ENCODE measurements around the gene KCP. TPM values are rescaled to one million over a fixed set of nuclear protein-coding genes. Genes with fewer than 3 reads are reported as not detected.

KCP gene
- polyA plus RNA-seq, 3 donors: 0.11 to 0.16 TPM; not detected in 1

- no peak for TF ChIP-seq CTCF (IDR thresholded peaks at IDR 0.05)
- Mint-ChIP-seq H3K4me3 (peak overlapping the region; percentile 99), H3K36me3 (peaks cover 37 to 53% of the 10 kb centered on the region in 2 donors), H3K4me1 (peaks cover 72% of the 10 kb centered on the region), H3K27me3 (ENCODE audit: low read depth in 3 of 3) (no peaks in the 10 kb centered on the region), H3K27ac (peak overlapping the region in 3 of 7 donors; percentile 50 to 97 (median 95)), H3K9me3 (no peaks in the 10 kb centered on the region)
- Histone ChIP-seq H4K20me1 (ENCODE audit: insufficient read depth, low read length) (peaks cover 69% of the 10 kb centered on the region), H3K36me3 (replicated peaks in 1 of 2; ENCODE audit: control insufficient read depth in 1 of 2, insufficient read depth in 2 of 2, low read length in 2 of 2) (peaks cover 36 to 47% of the 10 kb centered on the region in 2 donors), H2AFZ (ENCODE audit: insufficient read depth, low read depth, low read length, poor library complexity, severe bottlenecking) (no peak overlapping the region), H3K9ac (ENCODE audit: insufficient read depth, low read length, poor library complexity, severe bottlenecking) (peak overlapping the region; percentile 95), H3K4me3 (replicated peaks in 1 of 3; ENCODE audit: low read depth in 2 of 3, low read length in 3 of 3) (peak overlapping the region in 1 of 3 experiments; percentile 97), H3K4me1 (ENCODE audit: control insufficient read depth in 1 of 2, insufficient read depth in 2 of 2, low read length in 2 of 2) (peaks cover 72 to 82% of the 10 kb centered on the region in 2 donors), H3K4me2 (replicated peaks; ENCODE audit: extremely low read depth, low read length, poor library complexity, severe bottlenecking) (peak overlapping the region; percentile 86), H3K27ac (ENCODE audit: low read depth in 1 of 2, low read length in 2 of 2) (peak overlapping the region; percentile 90 to 97), H3K9me3 (replicated peaks in 1 of 2; ENCODE audit: control insufficient read depth in 1 of 2, insufficient read depth in 1 of 2, low read length in 2 of 2) (no peaks in the 10 kb centered on the region), H3K79me2 (ENCODE audit: insufficient read depth, low read length) (peaks cover 100% of the 10 kb centered on the region), H3K27me3 (ENCODE audit: control insufficient read depth in 2 of 2, insufficient read depth in 2 of 2, low read length in 2 of 2) (no peaks in the 10 kb centered on the region)
- intact Hi-C loops (cut with micrococcal nuclease): loop anchor here in 1 of 2 donors (10.0 kb wide), 1 partner anchor 1567 kb away; no protein-coding TSS in a partner anchor
- DNase-seq: no peak
- WGBS (ENCODE audit: insufficient coverage): 79% methylated on average over 9 of the region's 16 CpGs
Measured at GRCh38 chr7:128941946-128942526, 31.5 kb upstream of the KCP start.

GRCh38 chr7:128941323-128941890 is 30.9 kb upstream of the KCP start:
- peaks cover 71% of the 10 kb centered on the region for H3K4me1 Mint-ChIP-seq
- H3K27me3 ChIP-seq (ENCODE audit: control insufficient read depth in 2 of 2, insufficient read depth in 2 of 2, low read length in 2 of 2): no peaks in the 10 kb centered on the region
- peak overlapping the region; percentile 90 to 97 for H3K27ac ChIP-seq (ENCODE audit: low read depth in 1 of 2, low read length in 2 of 2)
- peaks cover 72 to 82% of the 10 kb centered on the region in 2 donors for H3K4me1 ChIP-seq (ENCODE audit: control insufficient read depth in 1 of 2, insufficient read depth in 2 of 2, low read length in 2 of 2)
- peak overlapping the region; percentile 95 for H3K9ac ChIP-seq (ENCODE audit: insufficient read depth, low read length, poor library complexity, severe bottlenecking)
- H3K9me3 Mint-ChIP-seq: no peaks in the 10 kb centered on the region
- H4K20me1 ChIP-seq (ENCODE audit: insufficient read depth, low read length): peaks cover 63% of the 10 kb centered on the region
- peak overlapping the region; percentile 99 for H3K4me3 Mint-ChIP-seq
- H3K36me3 Mint-ChIP-seq: peaks cover 31 to 46% of the 10 kb centered on the region in 2 donors
- H3K27me3 Mint-ChIP-seq (ENCODE audit: low read depth in 3 of 3): no peaks in the 10 kb centered on the region
- H3K79me2 ChIP-seq (ENCODE audit: insufficient read depth, low read length): peaks cover 100% of the 10 kb centered on the region
- no peak overlapping the region for H2AFZ ChIP-seq (ENCODE audit: insufficient read depth, low read depth, low read length, poor library complexity, severe bottlenecking)
- peaks cover 29 to 41% of the 10 kb centered on the region in 2 donors for H3K36me3 ChIP-seq (replicated peaks in 1 of 2; ENCODE audit: control insufficient read depth in 1 of 2, insufficient read depth in 2 of 2, low read length in 2 of 2)
- H3K27ac Mint-ChIP-seq: peak overlapping the region; percentile 94 to 98 (median 96)
- 27% methylated on average over 4 of the region's 15 CpGs for WGBS (ENCODE audit: insufficient coverage)
- peak overlapping the region; percentile 28 to 97 (median 86) for H3K4me3 ChIP-seq (replicated peaks in 1 of 3; ENCODE audit: low read depth in 2 of 3, low read length in 3 of 3)
- DNase-seq: no peak
- TF ChIP-seq CTCF (IDR thresholded peaks at IDR 0.05): no peak
- H3K4me2 ChIP-seq (replicated peaks; ENCODE audit: extremely low read depth, low read length, poor library complexity, severe bottlenecking): peak overlapping the region; percentile 86
- no peaks in the 10 kb centered on the region for H3K9me3 ChIP-seq (replicated peaks in 1 of 2; ENCODE audit: control insufficient read depth in 1 of 2, insufficient read depth in 1 of 2, low read length in 2 of 2)
- intact Hi-C loops (cut with micrococcal nuclease): loop anchor here in 1 of 2 donors (10.0 kb wide), 1 partner anchor 1567 kb away; no protein-coding TSS in a partner anchor

Data from CD14-positive monocyte (primary cell).